ENCODE measurements around the gene PRDM15.

Gene PRDM15

GRCh38 chr21:41821756-41822431, 57.2 kb downstream of the PRDM15 start:
- DNase-seq = no peak

- no peak for DNase-seq
Observed at GRCh38 chr21:41821081-41821755, 57.9 kb downstream of the PRDM15 start.

- DNase-seq = no peak
Observed at GRCh38 chr21:41820384-41821080, 58.6 kb downstream of the PRDM15 start.

GRCh38 chr21:41819856-41820281, 59.3 kb downstream of the PRDM15 start:
- no peak for DNase-seq

GRCh38 chr21:41819236-41819855, 59.8 kb downstream of the PRDM15 start:
- DNase-seq = no peak

- no peak for DNase-seq
Observed at GRCh38 chr21:41817877-41818855, 61.0 kb downstream of the PRDM15 start.

GRCh38 chr21:41817228-41817627, 61.9 kb downstream of the PRDM15 start:
- peak; percentile 80 for DNase-seq

GRCh38 chr21:41816583-41817165, 62.5 kb downstream of the PRDM15 start:
- peak; percentile 44 for DNase-seq

- no peak for DNase-seq
Observed at GRCh38 chr21:41815652-41816582, 63.2 kb downstream of the PRDM15 start.

- no peak for DNase-seq
Observed at GRCh38 chr21:41813226-41813625, 65.9 kb downstream of the PRDM15 start.

- no peak for DNase-seq
Observed at GRCh38 chr21:41812679-41813078, 66.5 kb downstream of the PRDM15 start.

- DNase-seq = no peak
Observed at GRCh38 chr21:41810597-41810932, 68.6 kb downstream of the PRDM15 start.

- DNase-seq = no peak
Observed at GRCh38 chr21:41809891-41810596, 69.1 kb downstream of the PRDM15 start.

GRCh38 chr21:41808846-41809245, 70.3 kb downstream of the PRDM15 start:
- no peak for DNase-seq

- no peak for DNase-seq
Observed at GRCh38 chr21:41808094-41808493, 71.0 kb downstream of the PRDM15 start.

GRCh38 chr21:41806773-41807172, 72.4 kb downstream of the PRDM15 start:
- no peak for DNase-seq

- no peak for DNase-seq
Observed at GRCh38 chr21:41805643-41806042, 73.5 kb downstream of the PRDM15 start.

- DNase-seq = no peak
Observed at GRCh38 chr21:41805038-41805437, 74.1 kb downstream of the PRDM15 start.

- no peak for DNase-seq
Observed at GRCh38 chr21:41804381-41804780, 74.8 kb downstream of the PRDM15 start.

- DNase-seq = no peak
Observed at GRCh38 chr21:41803316-41803715, 75.8 kb downstream of the PRDM15 start.

Measured in DMS53 (cell line).